ENCODE data around the gene COLQ.
A peak's percentile ranks its signal among the peaks of the same experiment; 100 is the strongest.
"Not testable (repeated sequence)": the region's sequence is repeated elsewhere in the genome, so short reads cannot be mapped to it uniquely, and the experiment has no call there.

COLQ gene

DNA sequence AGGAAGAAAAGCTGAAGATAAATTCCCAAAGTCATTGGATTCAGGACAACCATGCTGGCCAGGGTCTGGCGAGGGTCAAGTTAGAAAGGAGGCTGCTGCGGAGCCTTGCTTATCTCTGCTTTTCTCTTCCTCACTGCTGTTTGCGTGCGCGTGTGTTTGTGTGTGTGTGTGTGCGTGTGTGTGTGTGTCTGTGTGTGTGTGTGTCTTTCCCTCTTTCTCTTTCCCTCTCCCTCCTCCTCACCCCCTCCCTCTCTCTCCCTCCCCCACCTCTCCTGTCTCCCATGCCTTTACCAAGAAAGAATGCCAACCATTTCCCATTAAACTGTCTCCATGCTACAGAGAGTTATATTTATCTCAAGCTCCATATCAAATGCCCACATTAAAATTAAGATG lies at the start of gene COLQ:
TSS of gene COLQ (minus strand) at position 134 of the 393 bp plus-strand sequence. CDS start at position 53, 81 bp downstream.
- DNase-seq: no peak

DNA sequence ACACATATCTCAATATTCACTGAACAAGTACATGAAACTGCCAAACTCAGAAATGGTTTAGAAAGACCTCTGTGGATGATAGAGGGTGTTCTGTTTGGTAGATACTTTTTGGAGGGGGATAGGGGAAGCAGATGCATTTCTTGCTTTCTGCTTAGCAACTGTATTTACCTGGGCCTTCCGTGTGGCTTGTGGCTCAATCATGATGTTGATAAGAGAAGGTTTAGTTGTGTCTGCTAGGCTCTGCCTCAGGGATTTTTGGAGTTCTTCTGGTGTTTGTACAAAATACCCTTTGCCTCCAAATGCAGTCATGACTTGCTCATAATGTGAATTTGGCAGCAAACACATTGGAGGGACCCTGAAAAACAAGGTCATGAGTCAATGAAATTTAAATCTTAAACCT lies 41.7 kb upstream of the COLQ start:
- DNase-seq: no peak

DNA sequence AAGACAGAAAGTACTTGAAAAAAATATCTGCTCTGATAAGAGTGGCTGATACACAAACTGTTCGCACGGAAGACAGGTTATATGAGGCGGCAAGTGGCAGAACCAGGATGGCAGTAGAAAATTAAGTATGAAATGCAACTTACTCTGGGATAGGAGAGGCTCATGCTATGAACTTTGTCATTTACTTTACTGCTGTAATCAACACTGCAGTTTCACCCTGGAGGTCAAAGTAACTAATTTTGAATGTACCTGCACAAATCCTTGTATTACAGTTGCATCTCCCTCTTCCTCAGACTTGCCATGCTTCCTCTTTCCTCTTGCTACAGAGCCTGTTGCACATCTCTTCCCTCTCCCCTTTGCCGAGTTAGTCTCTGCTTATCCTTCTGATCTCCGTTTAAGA lies 41.1 kb upstream of the COLQ start:
- no peak for DNase-seq

- DNase-seq: no peak
Measured at GRCh38 chr3:15558581-15558980, 37.1 kb upstream of the COLQ start.

DNA sequence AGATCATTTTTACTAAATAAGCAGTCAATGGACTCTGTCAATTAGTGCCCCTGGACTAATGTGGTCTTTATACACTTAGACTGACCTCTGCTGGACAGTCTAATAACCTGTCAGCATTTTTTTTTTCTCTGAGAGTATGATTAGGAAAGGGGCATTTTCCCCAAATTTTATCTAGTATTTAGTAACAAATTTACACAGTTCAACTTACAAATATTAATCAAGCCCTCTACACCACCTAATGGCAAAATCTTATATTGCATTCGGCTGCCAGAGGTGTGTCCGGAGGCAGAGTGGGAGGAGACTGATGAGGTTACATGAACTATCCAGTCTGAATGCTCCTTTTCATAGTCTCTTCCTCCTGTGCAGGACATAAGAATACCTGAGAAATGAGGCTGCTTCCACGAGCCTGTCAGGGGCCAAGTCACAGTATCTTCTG lies 36.0 kb upstream of the COLQ start:
- peak; percentile 73 for DNase-seq

DNA sequence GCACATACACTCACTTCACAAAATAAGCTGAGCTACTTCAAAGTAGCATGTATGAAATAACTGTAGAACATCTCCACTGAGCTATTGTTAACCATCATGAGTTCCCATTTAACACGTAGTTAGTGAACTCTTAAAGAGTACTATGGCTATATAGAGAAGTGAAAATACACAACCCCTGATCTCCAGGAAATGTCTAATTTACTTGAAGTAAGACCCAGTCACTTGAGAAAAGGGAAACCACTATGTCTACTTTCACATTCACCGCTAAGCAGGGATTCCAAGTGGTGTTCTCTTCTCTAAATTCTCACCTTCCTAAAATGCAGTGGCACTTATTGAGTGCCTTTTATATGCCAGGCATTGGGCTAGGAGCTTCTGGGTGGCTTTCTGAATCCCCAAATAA lies 35.0 kb upstream of the COLQ start:
- no peak for DNase-seq

DNA sequence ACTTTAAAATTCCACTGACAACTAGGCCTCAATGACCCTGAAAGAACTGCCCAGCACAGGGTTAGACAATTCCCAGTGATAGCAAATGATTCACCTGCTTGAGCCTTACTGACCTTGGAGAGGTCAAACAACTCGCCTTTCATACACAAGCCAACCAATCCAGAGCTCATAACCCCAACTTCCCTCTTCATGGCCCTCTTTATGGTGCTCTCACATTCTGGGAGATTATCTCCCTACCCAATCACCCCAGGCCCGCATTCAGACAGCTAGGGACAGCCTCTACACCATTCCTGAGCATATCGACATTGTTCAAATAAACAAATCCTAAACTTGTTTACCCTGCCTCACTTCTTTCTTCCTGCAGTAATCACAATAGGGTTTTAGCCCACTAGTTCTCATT lies 32.2 kb upstream of the COLQ start:
- DNase-seq: no peak

- no peak for DNase-seq
Measured at GRCh38 chr3:15551902-15552301, 30.4 kb upstream of the COLQ start.

GRCh38 chr3:15549846-15550245 lies 28.3 kb upstream of the COLQ start:
- DNase-seq: no peak

- DNase-seq: no peak
Measured at GRCh38 chr3:15542614-15543013, 21.1 kb upstream of the COLQ start.

GRCh38 chr3:15541371-15541770 lies 19.9 kb upstream of the COLQ start:
- DNase-seq: no peak

DNA sequence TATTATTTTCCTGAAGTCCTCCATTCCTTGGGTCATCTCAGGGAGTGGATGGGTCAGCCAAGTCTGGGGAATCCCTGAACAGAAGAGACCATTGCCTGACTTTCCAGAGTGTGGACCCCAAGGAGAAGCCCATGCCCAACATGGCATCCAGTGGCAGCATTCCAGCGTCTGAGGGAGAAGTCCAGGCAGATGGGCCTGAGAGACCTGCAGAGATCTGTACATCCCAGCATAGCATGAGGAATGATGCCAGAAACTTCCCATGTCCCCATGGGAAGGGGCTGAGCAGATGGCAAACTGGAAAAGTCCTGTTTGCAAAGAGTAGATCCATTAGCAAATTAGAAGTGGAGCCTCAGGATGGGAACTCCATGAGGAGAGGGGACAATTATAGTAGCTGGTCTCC lies 17.6 kb upstream of the COLQ start:
- no peak for DNase-seq

GRCh38 chr3:15538345-15538744 lies 16.8 kb upstream of the COLQ start:
- no peak for DNase-seq

DNA sequence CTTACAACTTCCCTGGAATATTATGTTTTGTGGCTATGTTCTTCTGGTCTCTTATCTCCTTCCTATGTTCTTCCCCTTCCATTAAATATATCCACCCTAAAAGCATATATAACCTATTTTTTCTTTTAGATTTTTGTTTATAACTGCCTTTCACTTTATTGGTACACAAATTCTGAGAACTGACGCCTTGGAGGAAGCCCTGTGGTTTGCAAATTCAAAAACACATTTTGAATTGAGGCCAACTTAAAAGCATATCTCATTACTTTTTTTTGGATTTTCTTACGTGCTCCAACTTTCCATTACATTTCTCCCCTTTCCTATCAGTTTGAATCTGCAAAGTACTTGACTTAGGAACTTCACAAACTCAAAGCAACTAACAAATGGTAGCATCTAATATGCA lies 15.3 kb upstream of the COLQ start:
- DNase-seq: no peak

DNA sequence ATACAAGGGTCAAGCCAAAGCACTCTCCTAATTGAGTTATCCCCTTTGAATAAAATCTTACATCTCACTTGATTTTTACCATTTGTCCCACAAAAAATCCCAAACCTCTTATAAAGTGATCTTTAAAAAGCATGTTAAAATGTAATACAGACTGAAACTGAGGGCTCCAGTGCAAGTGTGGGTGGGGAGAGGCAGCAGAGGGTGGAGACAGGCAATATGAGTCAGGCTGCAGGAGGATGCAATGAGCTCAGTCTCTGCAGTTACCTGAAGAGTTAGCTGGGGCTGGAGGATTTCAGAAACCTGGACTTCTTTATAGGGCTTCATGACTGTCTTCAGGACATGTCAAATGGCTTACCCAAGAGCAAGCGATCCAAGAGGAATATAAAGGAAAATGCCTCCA lies 14.2 kb upstream of the COLQ start:
- no peak for DNase-seq

DNA sequence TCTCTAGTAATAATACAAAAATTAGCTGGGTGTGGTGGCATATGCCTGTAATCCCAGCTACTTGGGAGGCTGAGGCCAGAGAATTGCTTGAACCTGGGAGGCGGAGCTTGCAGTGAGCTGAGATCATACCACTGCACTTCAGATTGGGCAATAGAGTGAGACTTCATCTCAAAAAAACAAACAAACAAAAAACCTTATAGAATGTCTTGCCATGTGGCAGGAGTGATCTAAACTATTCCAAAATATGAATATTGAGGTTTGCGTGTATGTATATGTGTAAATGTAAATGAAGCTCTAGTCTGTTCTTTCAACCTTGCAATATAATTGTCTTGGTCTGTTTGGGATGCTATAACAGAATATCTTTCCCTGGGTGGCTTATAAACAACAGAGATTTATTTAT lies 11.1 kb upstream of the COLQ start:
- DNase-seq: not testable (repeated sequence)

- no peak for DNase-seq
Measured at GRCh38 chr3:15531346-15531745, 9.8 kb upstream of the COLQ start.

- DNase-seq: peak; percentile 2
Measured at GRCh38 chr3:15528854-15529537, 7.5 kb upstream of the COLQ start.

- DNase-seq: no peak
Measured at GRCh38 chr3:15527031-15527459, 5.5 kb upstream of the COLQ start.

- DNase-seq: no peak
Measured at GRCh38 chr3:15525790-15526189, 4.3 kb upstream of the COLQ start.

DNA sequence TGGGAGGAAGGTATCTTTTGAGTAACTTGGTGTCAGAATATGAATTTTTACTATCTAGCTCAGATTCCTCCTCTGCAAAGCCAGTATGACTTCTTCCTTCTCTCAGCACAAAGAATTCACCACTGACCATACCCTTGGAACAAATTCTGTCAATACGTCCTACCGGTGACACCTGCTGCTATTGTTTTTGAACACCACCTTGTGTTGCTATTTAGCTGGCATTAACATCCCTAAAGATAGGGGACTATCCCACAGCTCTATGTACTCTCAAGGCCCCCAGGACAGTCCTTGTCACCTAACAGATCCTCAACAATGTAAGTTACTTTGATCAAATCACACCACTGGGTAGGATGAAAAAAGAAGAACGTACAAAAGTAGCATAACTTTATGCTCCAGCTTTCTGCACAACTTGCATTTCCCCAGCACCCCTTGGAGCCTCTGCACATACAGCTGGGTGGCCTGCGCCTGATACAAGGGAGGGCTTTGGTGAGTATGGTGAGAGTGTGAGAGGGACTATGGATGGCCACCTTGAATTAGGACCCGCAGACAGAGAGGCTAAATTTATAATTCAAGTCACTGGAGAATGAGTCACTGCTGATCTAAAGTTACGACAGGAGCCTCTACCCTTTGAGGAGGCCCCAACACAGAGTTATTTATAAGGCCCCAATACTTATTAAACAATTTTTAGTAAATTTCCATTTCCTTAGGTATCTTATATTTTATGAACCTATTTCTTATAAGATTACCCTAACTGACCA lies 2.3 kb upstream of the COLQ start:
- no peak for DNase-seq

DNA sequence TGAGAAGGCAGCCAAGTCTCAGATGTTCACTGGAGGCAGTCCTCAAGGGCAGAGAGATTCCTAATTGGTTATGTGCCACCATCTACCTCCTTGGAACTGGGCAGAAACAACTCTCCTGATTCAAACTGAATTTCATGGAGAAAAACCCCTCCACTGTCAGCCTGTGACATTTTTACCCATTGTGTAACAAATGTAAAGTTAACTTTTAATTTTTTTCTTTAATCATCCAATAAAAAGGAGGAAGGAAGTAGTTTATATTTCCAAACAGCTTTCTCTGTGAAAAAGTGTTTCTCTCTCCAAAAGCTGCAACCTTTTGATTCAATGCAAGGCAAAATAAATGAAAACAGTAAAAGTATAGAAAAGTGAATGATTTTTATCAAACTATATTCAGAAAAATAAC lies 510 bp upstream of the COLQ start:
- no peak for DNase-seq

DNA sequence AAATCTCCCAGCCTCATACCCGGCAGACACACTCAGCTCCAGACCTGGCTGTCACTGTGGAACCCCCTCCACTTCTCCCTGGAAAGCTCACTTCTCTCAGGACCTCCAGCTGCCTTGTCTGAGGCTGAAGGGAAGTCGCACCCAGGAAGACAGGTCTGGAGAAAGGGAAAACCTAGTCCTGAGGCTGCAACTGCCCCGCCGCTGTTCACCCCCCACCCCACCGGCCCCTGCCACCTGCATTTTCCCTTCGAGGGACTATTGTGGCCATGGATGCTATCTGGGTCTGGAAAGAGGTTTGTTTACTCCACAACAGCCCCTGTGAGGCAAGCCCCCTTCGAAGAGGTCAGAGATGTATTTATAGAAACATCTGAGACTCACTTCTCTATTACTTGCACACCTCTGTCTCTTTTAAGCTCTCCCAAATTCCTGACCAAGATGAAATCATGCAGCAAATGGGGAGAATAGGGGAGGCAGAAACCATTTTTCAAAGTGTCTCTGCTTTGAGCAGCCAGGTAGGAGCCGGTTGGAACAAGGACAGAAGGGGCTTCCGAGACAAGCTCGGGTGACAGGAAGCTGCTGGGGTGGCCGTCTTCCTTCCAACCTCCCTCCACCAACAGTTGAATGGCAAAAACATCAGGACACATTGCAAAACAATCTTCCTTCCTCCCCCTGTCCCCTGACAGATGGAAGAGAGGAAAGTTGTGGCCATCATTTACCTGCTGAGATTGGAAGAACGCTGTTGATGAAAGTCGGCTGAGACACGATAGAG lies 518 bp downstream of the COLQ start:
- no peak for DNase-seq

DNA sequence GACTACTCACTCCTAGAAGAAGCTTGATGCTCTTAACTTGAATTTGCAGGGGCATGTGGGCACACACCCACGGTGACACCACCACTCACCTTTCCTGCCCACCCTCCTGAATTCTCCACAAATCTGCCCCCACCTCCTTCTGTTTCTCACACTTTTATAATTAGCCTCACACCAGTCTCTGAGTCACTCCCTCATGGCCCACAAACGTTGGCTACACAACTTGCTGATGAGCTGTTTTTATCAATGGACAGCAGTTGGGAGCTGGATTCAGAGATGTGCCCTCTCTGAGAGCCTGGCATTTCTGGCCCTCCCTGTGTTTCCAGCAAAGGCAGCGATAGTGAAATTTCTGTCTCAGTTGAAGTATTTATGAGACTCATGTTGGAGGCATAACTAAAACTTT lies 1.3 kb downstream of the COLQ start:
- DNase-seq: no peak
